ENCODE data around the gene SAG.

SAG gene

GRCh38 chr2:233289648-233290047 lies 18.0 kb upstream of the SAG start:
- DNase-seq, result no peak

- no peak for DNase-seq
Measured at GRCh38 chr2:233290051-233290845, 17.4 kb upstream of the SAG start.

GRCh38 chr2:233295891-233296290 lies 11.7 kb upstream of the SAG start:
- DNase-seq, result no peak

GRCh38 chr2:233297076-233297475 lies 10.5 kb upstream of the SAG start:
- no peak for DNase-seq

GRCh38 chr2:233300401-233300800 lies 7.2 kb upstream of the SAG start:
- DNase-seq, result no peak

GRCh38 chr2:233301248-233301647 lies 6.4 kb upstream of the SAG start:
- no peak for DNase-seq

GRCh38 chr2:233301811-233302210 lies 5.8 kb upstream of the SAG start:
- no peak for DNase-seq

- DNase-seq, result no peak
Measured at GRCh38 chr2:233303252-233303651, 4.4 kb upstream of the SAG start.

- no peak for DNase-seq
Measured at GRCh38 chr2:233311241-233311926, 3.8 kb downstream of the SAG start.

GRCh38 chr2:233312874-233313273 lies 5.3 kb downstream of the SAG start:
- DNase-seq, result no peak

GRCh38 chr2:233314180-233314925 lies 6.7 kb downstream of the SAG start:
- no peak for DNase-seq

- no peak for DNase-seq
Measured at GRCh38 chr2:233317196-233317943, 9.8 kb downstream of the SAG start.

GRCh38 chr2:233319256-233319655 lies 11.6 kb downstream of the SAG start:
- DNase-seq, result no peak

GRCh38 chr2:233320470-233320869 lies 12.9 kb downstream of the SAG start:
- DNase-seq, result no peak

GRCh38 chr2:233321166-233321565 lies 13.6 kb downstream of the SAG start:
- no peak for DNase-seq

GRCh38 chr2:233323851-233324250 lies 16.2 kb downstream of the SAG start:
- DNase-seq, result no peak

- DNase-seq, result no peak
Measured at GRCh38 chr2:233325256-233325655, 17.6 kb downstream of the SAG start.

GRCh38 chr2:233325814-233326213 lies 18.2 kb downstream of the SAG start:
- DNase-seq, result no peak

GRCh38 chr2:233326500-233326899 lies 18.9 kb downstream of the SAG start:
- no peak for DNase-seq

GRCh38 chr2:233328922-233329321 lies 21.3 kb downstream of the SAG start:
- DNase-seq, result no peak

- DNase-seq, result peak; percentile 42 to 62
Measured at GRCh38 chr2:233329489-233330135, 22.0 kb downstream of the SAG start.

GRCh38 chr2:233331536-233331935 lies 23.9 kb downstream of the SAG start:
- no peak for DNase-seq

GRCh38 chr2:233332125-233332524 lies 24.5 kb downstream of the SAG start:
- DNase-seq, result no peak
